K562 (cell line): Measurements from ENCODE around the gene GRAMD1B. TPM values are rescaled to one million over a fixed set of nuclear protein-coding genes. Genes with fewer than 3 reads are reported as not detected.

ENCODE experiments used
- ATAC-seq: fragments of 200-7000 bp; cut with Tn5 transposase; 3 replicates; pipeline ENCODE4 v1.9.1; 2020; ENCODE audit warnings: moderate library complexity
- BruUV-seq: library from RNA; stranded (reverse); fragments of 400-500 nt; replicated peaks from 2 replicates; lab custom pipeline; 2021; lab: Mats Ljungman, UMichigan
- CTCF ChIA-PET: fragments of 300-600 bp; formaldehyde crosslinking; extraction: SDS; loops from one replicate; lab custom pipeline; 2021; ENCODE audit warnings: low intra/inter-chr PET ratio; lab: Yijun Ruan, JAX
- POLR2A ChIA-PET: fragments of 300-600, 350-650 bp; sonication (Branson Sonifier 250); formaldehyde crosslinking; extraction: SDS; loops from one replicate; lab custom pipeline; 2021; ENCODE audit warnings: antibody characterized with exemption, inconsistent platforms; lab: Yijun Ruan, JAX
- DNase-seq, 4 experiments: peaks; one replicate each; pipeline versions ENCODE4 v3.0.0 to v3.0.0-alpha.2; 2011 to 2018; ENCODE audit warnings: low spot score in 3 of 4, mixed read lengths in 3 of 4; ENCODE audit errors: extremely low read depth in 1 of 4
- FAIRE-seq: peaks from 2 replicates; lab custom pipeline; 2011; peaks lifted over from hg19 to GRCh38; lab: Jason Lieb, UNC
- H2AFZ ChIP-seq: 2 replicates; pipeline ENCODE4 v1.6.0; 2011; ENCODE audit warnings: low read depth, low read length, control low read depth, inconsistent platforms
- H3K27ac ChIP-seq: fragments of 200-600 bp; 3 replicates; pipeline ENCODE4 v1.8.0; 2011; ENCODE audit warnings: low read depth, mild to moderate bottlenecking, control low read depth, inconsistent platforms, low read length, moderate library complexity, mixed read lengths; ENCODE audit errors: extremely low read depth
- H3K27me3 ChIP-seq, 2 experiments: fragments of 300-600 bp in 1 of 2; 2 replicates in 1 of 2; 3 replicates in 1 of 2; pipeline versions ENCODE4 v1.6.0 to v1.8.0; 2011; ENCODE audit warnings: inconsistent platforms in 2 of 2, low read length in 2 of 2, mild to moderate bottlenecking in 1 of 2, mixed read lengths in 1 of 2, moderate library complexity in 1 of 2; ENCODE audit not compliant: control insufficient read depth in 2 of 2, insufficient read depth in 2 of 2
- H3K36me3 ChIP-seq: fragments of 300-600 bp; 3 replicates; pipeline ENCODE4 v1.8.0; 2011; ENCODE audit warnings: mild to moderate bottlenecking, low read length, inconsistent platforms; ENCODE audit not compliant: control insufficient read depth, insufficient read depth
- H3K4me1 ChIP-seq, 2 experiments: fragments of 200-600 bp in 1 of 2; replicated peaks in 1 of 2; 2 replicates in 1 of 2; 3 replicates in 1 of 2; pipeline versions ENCODE4 v1.5.1 to v1.8.0; 2011; ENCODE audit warnings: inconsistent platforms in 2 of 2, low read length in 2 of 2, mild to moderate bottlenecking in 1 of 2, mixed read lengths in 1 of 2, moderate library complexity in 1 of 2; ENCODE audit not compliant: control insufficient read depth in 2 of 2, insufficient read depth in 2 of 2
- H3K4me2 ChIP-seq: 2 replicates; pipeline ENCODE4 v1.6.1; 2011; ENCODE audit warnings: low read length, control low read depth, inconsistent platforms, mixed read lengths; ENCODE audit not compliant: insufficient read depth
- H3K4me3 ChIP-seq: fragments of 200-600 bp; sonication (generic), shearing (Covaris generic); 2 replicates; pipeline ENCODE4 v1.5.1; 2016; ENCODE audit warnings: control low read depth, inconsistent platforms
- H3K79me2 ChIP-seq: fragments of 200-600 bp; 3 replicates; pipeline ENCODE4 v1.8.0; 2011; ENCODE audit warnings: low read length, inconsistent platforms; ENCODE audit not compliant: control insufficient read depth, insufficient read depth
- H3K9ac ChIP-seq, 2 experiments: 2 replicates each; pipeline versions ENCODE4 v1.6.0 to v1.6.1; 2011; ENCODE audit warnings: low read depth in 2 of 2, low read length in 2 of 2, control low read depth in 1 of 2, inconsistent platforms in 1 of 2, mild to moderate bottlenecking in 1 of 2, mixed read lengths in 1 of 2; ENCODE audit not compliant: insufficient read depth in 1 of 2
- H3K9me1 ChIP-seq: one replicate; pipeline ENCODE4 v1.6.0; 2011; ENCODE audit warnings: inconsistent platforms, mild to moderate bottlenecking, low read length, moderate library complexity; ENCODE audit not compliant: control insufficient read depth, insufficient read depth
- H3K9me3 ChIP-seq: replicated peaks from 2 replicates; pipeline ENCODE4 v1.5.1; 2011; ENCODE audit warnings: low read depth, low read length, inconsistent platforms; ENCODE audit not compliant: control insufficient read depth, insufficient read depth
- H4K20me1 ChIP-seq: replicated peaks from 2 replicates; pipeline ENCODE4 v1.6.1; 2011; ENCODE audit warnings: low read length, inconsistent platforms, mixed read lengths; ENCODE audit not compliant: control insufficient read depth, insufficient read depth
- CXXC5 ChIP-seq: fragments of 250-450 bp; sonication (Bioruptor Pico); IDR thresholded peaks from 2 replicates; pipeline ENCODE4 v1.8.0; 2022; ENCODE audit warnings: inconsistent platforms, mild to moderate bottlenecking, moderate library complexity
- HDAC6 ChIP-seq: IDR thresholded peaks from 2 replicates; pipeline ENCODE4 v1.6.1; 2012; ENCODE audit warnings: low read depth, mild to moderate bottlenecking, control low read depth, inconsistent platforms, low read length, moderate library complexity
- KLF13 ChIP-seq: fragments of 450-650 bp; IDR thresholded peaks from 2 replicates; pipeline ENCODE4 v1.6.1; 2016; ENCODE audit warnings: missing genetic modification characterization, low read depth, mild to moderate bottlenecking, missing compliant biosample characterization, moderate library complexity, borderline replicate concordance
- MYNN ChIP-seq, 2 experiments: sonication (generic); formaldehyde crosslinking in 1 of 2; IDR thresholded peaks; 2 replicates each; pipeline versions ENCODE4 v1.5.0 to v1.6.1; 2016 to 2020; ENCODE audit warnings: antibody characterized with exemption in 1 of 2, missing genetic modification reagents in 1 of 2
- NFE2 ChIP-seq: IDR thresholded peaks from 2 replicates; pipeline ENCODE4 v1.6.1; 2014; ENCODE audit warnings: antibody characterized with exemption, low read depth
- PRPF4 ChIP-seq: fragments of 200-400 bp; formaldehyde crosslinking; IDR thresholded peaks from one replicate; pipeline ENCODE4 v1.6.1; 2017; ENCODE audit warnings: low read length, low read depth, mild to moderate bottlenecking; ENCODE audit not compliant: insufficient read depth, poor library complexity, severe bottlenecking
- SNIP1 ChIP-seq: fragments of 450-650 bp; IDR thresholded peaks from 2 replicates; pipeline ENCODE4 v1.7.1; 2017; ENCODE audit warnings: low read depth, mild to moderate bottlenecking
- SRF ChIP-seq, 2 experiments: fragments of 250-450, 450-650 bp in 1 of 2; sonication (Bioruptor Pico) in 1 of 2; sonication (generic) in 1 of 2; formaldehyde crosslinking; IDR thresholded peaks; 2 replicates each; pipeline versions ENCODE4 v1.5.0 to v1.5.1; 2020 to 2022; ENCODE audit warnings: mild to moderate bottlenecking in 1 of 2, missing genetic modification reagents in 1 of 2
- STAG1 ChIP-seq: sonication (generic); formaldehyde crosslinking; IDR thresholded peaks from 2 replicates; pipeline ENCODE4 v1.5.0; 2020; ENCODE audit warnings: missing genetic modification reagents, borderline replicate concordance
- STAT5B ChIP-seq: fragments of 250-450 bp; sonication (Bioruptor Pico); IDR thresholded peaks from 2 replicates; pipeline ENCODE4 v1.8.0; 2021; ENCODE audit warnings: mild to moderate bottlenecking, inconsistent platforms
- YBX1 ChIP-seq: fragments of 450-650 bp; IDR thresholded peaks from 2 replicates; pipeline ENCODE4 v1.7.1; 2016; ENCODE audit warnings: mild to moderate bottlenecking
- ZNF77 ChIP-seq: fragments of 250-450 bp; sonication (Bioruptor Pico); IDR thresholded peaks from 2 replicates; pipeline ENCODE4 v1.5.0; 2020
- WGBS: fragments of 100-300 bp; shearing (Covaris generic); methylation state at CpG from one replicate; pipeline ENCODE4 v1.1.6; 2016; ENCODE audit warnings: low coverage, mixed read lengths; ENCODE audit not compliant: insufficient coverage; ENCODE audit errors: missing lambda C conversion rate; 5-methylcytosine and 5-hydroxymethylcytosine counted together
- in situ Hi-C: fragments of 300-500 bp; cut with MboI; formaldehyde crosslinking; loops from 4 replicates; pipeline ENCODE4 v1.15.0; 2018; ENCODE audit warnings: inconsistent platforms, mixed read lengths
- intact Hi-C: fragments of 100-400 bp; cut with micrococcal nuclease; formaldehyde crosslinking; loops from 2 replicates; pipeline ENCODE4 v1.14.2; 2022
- polyA plus RNA-seq, 8 experiments: library from polyadenylated mRNA; depleted of rRNA in 4 of 8; stranded (reverse) in 5 of 8; unstranded in 3 of 8; fragments of >200 nt; fragmentation: Nextera tagmentation in 2 of 8; fragmentation: Illumina TruSeq in 1 of 8; extraction: Ambion mirVana in 2 of 8; extraction: Trizol in 1 of 8; gene quantifications; 2 replicates each; pipeline versions ENCODE4 v1.2.1 to v1.2.3, GENCODE V29; 2011 to 2014; ENCODE audit warnings: inconsistent platforms in 1 of 8, missing spikeins in 1 of 8
- total RNA-seq, 7 experiments: library from RNA; depleted of rRNA in 6 of 7; stranded (reverse); fragments of >200 nt in 6 of 7; fragmentation: Illumina TruSeq in 2 of 7; extraction: Trizol in 2 of 7; gene quantifications; 2 replicates each; pipeline versions ENCODE4 v1.2.1 to v1.2.3, GENCODE V29; 2011 to 2021; ENCODE audit warnings: low replicate concordance in 1 of 7
- TF ChIP-seq, protein P1 (sequence below): fragments of 450-650 bp; IDR thresholded peaks from 2 replicates; pipeline ENCODE4 v1.6.1; 2017; ENCODE audit warnings: mild to moderate bottlenecking, moderate library complexity
- TF ChIP-seq, protein P2 (sequence below): sonication (generic); formaldehyde crosslinking; IDR thresholded peaks from 2 replicates; pipeline ENCODE4 v1.8.0; 2023; ENCODE audit warnings: mild to moderate bottlenecking, missing genetic modification reagents
- TF ChIP-seq, protein P3 (sequence below): fragments of 450-650 bp; IDR thresholded peaks from 2 replicates; pipeline ENCODE4 v1.6.1; 2014; ENCODE audit warnings: low read depth, mild to moderate bottlenecking, moderate library complexity, borderline replicate concordance

GRAMD1B gene
- total and polyA plus RNA-seq, 9 of the 15 experiments (the other 6 are each of a cell fraction or from before 2014, with no cell fraction given), result 0.31 TPM; not detected in 8

DNA sequence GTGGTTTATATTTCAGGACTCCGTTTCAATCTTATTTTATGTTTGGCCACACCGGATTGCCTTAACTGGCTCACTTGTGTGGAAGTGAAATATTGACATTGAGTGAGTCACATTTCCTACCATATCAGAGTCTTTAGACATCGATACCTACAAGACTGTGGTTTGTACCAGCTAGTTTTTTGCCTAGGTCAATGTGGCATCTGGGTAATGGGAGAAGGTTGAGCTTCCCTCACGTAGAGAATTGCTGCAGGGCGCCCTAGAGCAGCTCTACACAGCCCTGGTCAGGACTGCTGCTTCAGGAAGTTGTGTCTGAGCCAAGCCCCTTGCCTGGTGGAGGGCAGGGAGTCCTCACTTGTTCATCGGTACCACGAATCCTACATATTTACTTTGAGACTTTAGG, 1.6 kb downstream of the GRAMD1B start:
- in situ Hi-C loops, result no loop called here
- ChIA-PET CTCF (no interaction called here), POLR2A (interaction anchor here (0.9 kb wide), 1 partner anchor 42 kb away, joined by 3 read pairs; no protein-coding TSS in a partner anchor)
- no peaks in the 10 kb centered on the region for H3K36me3 ChIP-seq
- H3K27ac ChIP-seq, result no peak overlapping the region
- TF ChIP-seq, protein P1, sequence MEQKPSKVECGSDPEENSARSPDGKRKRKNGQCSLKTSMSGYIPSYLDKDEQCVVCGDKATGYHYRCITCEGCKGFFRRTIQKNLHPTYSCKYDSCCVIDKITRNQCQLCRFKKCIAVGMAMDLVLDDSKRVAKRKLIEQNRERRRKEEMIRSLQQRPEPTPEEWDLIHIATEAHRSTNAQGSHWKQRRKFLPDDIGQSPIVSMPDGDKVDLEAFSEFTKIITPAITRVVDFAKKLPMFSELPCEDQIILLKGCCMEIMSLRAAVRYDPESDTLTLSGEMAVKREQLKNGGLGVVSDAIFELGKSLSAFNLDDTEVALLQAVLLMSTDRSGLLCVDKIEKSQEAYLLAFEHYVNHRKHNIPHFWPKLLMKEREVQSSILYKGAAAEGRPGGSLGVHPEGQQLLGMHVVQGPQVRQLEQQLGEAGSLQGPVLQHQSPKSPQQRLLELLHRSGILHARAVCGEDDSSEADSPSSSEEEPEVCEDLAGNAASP, result no peak
- no peak for TF ChIP-seq YBX1
- TF ChIP-seq, protein P2, sequence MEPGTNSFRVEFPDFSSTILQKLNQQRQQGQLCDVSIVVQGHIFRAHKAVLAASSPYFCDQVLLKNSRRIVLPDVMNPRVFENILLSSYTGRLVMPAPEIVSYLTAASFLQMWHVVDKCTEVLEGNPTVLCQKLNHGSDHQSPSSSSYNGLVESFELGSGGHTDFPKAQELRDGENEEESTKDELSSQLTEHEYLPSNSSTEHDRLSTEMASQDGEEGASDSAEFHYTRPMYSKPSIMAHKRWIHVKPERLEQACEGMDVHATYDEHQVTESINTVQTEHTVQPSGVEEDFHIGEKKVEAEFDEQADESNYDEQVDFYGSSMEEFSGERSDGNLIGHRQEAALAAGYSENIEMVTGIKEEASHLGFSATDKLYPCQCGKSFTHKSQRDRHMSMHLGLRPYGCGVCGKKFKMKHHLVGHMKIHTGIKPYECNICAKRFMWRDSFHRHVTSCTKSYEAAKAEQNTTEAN (CRISPR knock-in tag), result no peak
- no peak for TF ChIP-seq STAT5B (CRISPR knock-in tag)
- TF ChIP-seq NFE2, result no peak
- no peak for TF ChIP-seq PRPF4
- no peak for TF ChIP-seq MYNN (IDR thresholded peaks at IDR 0.05)
- TF ChIP-seq MYNN (CRISPR knock-in tag; IDR thresholded peaks at IDR 0.05), result no peak
- TF ChIP-seq SNIP1, result no peak
- no peak for TF ChIP-seq STAG1
- TF ChIP-seq HDAC6, result no peak
- TF ChIP-seq SRF (CRISPR knock-in tag; IDR thresholded peaks at IDR 0.05), result no peak
- TF ChIP-seq, protein P3, sequence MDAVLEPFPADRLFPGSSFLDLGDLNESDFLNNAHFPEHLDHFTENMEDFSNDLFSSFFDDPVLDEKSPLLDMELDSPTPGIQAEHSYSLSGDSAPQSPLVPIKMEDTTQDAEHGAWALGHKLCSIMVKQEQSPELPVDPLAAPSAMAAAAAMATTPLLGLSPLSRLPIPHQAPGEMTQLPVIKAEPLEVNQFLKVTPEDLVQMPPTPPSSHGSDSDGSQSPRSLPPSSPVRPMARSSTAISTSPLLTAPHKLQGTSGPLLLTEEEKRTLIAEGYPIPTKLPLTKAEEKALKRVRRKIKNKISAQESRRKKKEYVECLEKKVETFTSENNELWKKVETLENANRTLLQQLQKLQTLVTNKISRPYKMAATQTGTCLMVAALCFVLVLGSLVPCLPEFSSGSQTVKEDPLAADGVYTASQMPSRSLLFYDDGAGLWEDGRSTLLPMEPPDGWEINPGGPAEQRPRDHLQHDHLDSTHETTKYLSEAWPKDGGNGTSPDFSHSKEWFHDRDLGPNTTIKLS, result no peak
- no peak for TF ChIP-seq ZNF77 (CRISPR knock-in tag)
- no peak for TF ChIP-seq CXXC5 (CRISPR knock-in tag)
- no peak for TF ChIP-seq KLF13
- no peak overlapping the region for H3K9ac ChIP-seq
- no peak for DNase-seq
- intact Hi-C loops, result no loop called here
- H3K9me3 ChIP-seq, result no peaks in the 10 kb centered on the region
- BruUV-seq, result no TSS peak
- no peak for FAIRE-seq
- H3K79me2 ChIP-seq, result no peaks in the 10 kb centered on the region
- H3K4me2 ChIP-seq, result no peak overlapping the region
- no peaks in the 10 kb centered on the region for H3K9me1 ChIP-seq
- no peak for ATAC-seq
- H3K4me3 ChIP-seq, result no peak overlapping the region
- H3K4me1 ChIP-seq, result peaks cover 0 to 9% of the 10 kb centered on the region in 2 experiments; a peak in 2 of 5 replicates
- peaks cover 0 to 36% of the 10 kb centered on the region in 2 experiments; a peak in 2 of 5 replicates for H3K27me3 ChIP-seq
- WGBS, result 8% methylated on average over 7 of the region's 7 CpGs
- no peaks in the 10 kb centered on the region for H4K20me1 ChIP-seq
- H2AFZ ChIP-seq, result no peak overlapping the region
